Ishikawa (cell line): ENCODE measurements around the gene OR51B4.

Experiments used
- CEBPB ChIP-seq: IDR thresholded peaks from 2 replicates; pipeline ENCODE4 v1.6.1; 2012
- CREB1 ChIP-seq: IDR thresholded peaks from 2 replicates; pipeline ENCODE4 v1.6.1; 2012; ENCODE audit warnings: low read depth
- EGR1 ChIP-seq: IDR thresholded peaks from 2 replicates; pipeline ENCODE4 v1.6.1; 2012
- EP300 ChIP-seq: IDR thresholded peaks from 2 replicates; pipeline ENCODE4 v1.6.1; 2012; ENCODE audit warnings: borderline replicate concordance
- FOXM1 ChIP-seq: IDR thresholded peaks from 2 replicates; pipeline ENCODE4 v1.6.1; 2012; ENCODE audit warnings: low read depth, borderline replicate concordance
- NFIC ChIP-seq: IDR thresholded peaks from 2 replicates; pipeline ENCODE4 v1.6.1; 2012
- RAD21 ChIP-seq: IDR thresholded peaks from 2 replicates; pipeline ENCODE4 v1.6.1; 2012; ENCODE audit warnings: low read depth
- REST ChIP-seq: IDR thresholded peaks from 2 replicates; pipeline ENCODE4 v1.6.1; 2012; ENCODE audit warnings: low read depth, mild to moderate bottlenecking
- TAF1 ChIP-seq: IDR thresholded peaks from 2 replicates; pipeline ENCODE4 v1.6.1; 2012; ENCODE audit warnings: low read depth, mild to moderate bottlenecking
- TCF12 ChIP-seq: IDR thresholded peaks from 2 replicates; pipeline ENCODE4 v1.6.1; 2012; ENCODE audit warnings: low read depth
- TEAD4 ChIP-seq: IDR thresholded peaks from 2 replicates; pipeline ENCODE4 v1.6.1; 2012
- USF1 ChIP-seq: IDR thresholded peaks from 2 replicates; pipeline ENCODE4 v1.6.1; 2012
- YY1 ChIP-seq: IDR thresholded peaks from 2 replicates; pipeline ENCODE4 v1.6.1; 2012; ENCODE audit warnings: low read depth
- ZBTB7A ChIP-seq: IDR thresholded peaks from 2 replicates; pipeline ENCODE4 v1.6.1; 2012; ENCODE audit warnings: low read depth
- TF ChIP-seq, protein P1 (sequence below): IDR thresholded peaks from 2 replicates; pipeline ENCODE4 v1.6.1; 2012

The OR51B4 gene

DNA sequence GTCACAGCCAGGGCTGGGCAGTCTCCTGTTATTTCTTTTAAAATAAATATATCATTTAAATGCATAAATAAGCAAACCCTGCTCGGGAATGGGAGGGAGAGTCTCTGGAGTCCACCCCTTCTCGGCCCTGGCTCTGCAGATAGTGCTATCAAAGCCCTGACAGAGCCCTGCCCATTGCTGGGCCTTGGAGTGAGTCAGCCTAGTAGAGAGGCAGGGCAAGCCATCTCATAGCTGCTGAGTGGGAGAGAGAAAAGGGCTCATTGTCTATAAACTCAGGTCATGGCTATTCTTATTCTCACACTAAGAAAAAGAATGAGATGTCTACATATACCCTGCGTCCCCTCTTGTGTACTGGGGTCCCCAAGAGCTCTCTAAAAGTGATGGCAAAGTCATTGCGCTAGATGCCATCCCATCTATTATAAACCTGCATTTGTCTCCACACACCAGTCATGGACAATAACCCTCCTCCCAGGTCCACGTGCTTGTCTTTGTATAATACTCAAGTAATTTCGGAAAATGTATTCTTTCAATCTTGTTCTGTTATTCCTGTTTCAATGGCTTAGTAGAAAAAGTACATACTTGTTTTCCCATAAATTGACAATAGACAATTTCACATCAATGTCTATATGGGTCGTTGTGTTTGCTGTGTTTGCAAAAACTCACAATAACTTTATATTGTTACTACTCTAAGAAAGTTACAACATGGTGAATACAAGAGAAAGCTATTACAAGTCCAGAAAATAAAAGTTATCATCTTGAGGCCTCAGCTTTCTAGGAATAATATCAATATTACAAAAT, 13.4 kb downstream of the OR51B4 start:
- TF ChIP-seq ZBTB7A (no peak), REST (no peak), NFIC (no peak), TEAD4 (no peak), USF1 (no peak)

- TF ChIP-seq EGR1 = no peak
- TF ChIP-seq TEAD4 = no peak
- no peak for TF ChIP-seq CREB1
- TF ChIP-seq FOXM1 = no peak
- TF ChIP-seq REST = no peak
- TF ChIP-seq CEBPB = no peak
- no peak for TF ChIP-seq EP300
- no peak for TF ChIP-seq RAD21
- TF ChIP-seq, protein P1, sequence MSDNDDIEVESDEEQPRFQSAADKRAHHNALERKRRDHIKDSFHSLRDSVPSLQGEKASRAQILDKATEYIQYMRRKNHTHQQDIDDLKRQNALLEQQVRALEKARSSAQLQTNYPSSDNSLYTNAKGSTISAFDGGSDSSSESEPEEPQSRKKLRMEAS = no peak
- no peak for TF ChIP-seq TAF1
- no peak for TF ChIP-seq TCF12
- TF ChIP-seq ZBTB7A = no peak
- TF ChIP-seq YY1 = no peak
- no peak for TF ChIP-seq NFIC
These were observed 14.8 kb downstream of the OR51B4 start for GRCh38 chr11:5286901-5287300.

GRCh38 chr11:5286351-5286750, 15.4 kb downstream of the OR51B4 start:
- TF ChIP-seq FOXM1 (no peak), RAD21 (no peak), EP300 (no peak), USF1 (no peak), TAF1 (no peak), ZBTB7A (no peak), CREB1 (no peak), YY1 (no peak), CEBPB (no peak), EGR1 (no peak), TCF12 (no peak), TEAD4 (no peak)
- TF ChIP-seq, protein P1 = no peak

GRCh38 chr11:5285703-5286340, 15.9 kb downstream of the OR51B4 start:
- TF ChIP-seq TAF1 = no peak
- TF ChIP-seq EP300 = no peak
- TF ChIP-seq FOXM1 = no peak
- no peak for TF ChIP-seq EGR1
- TF ChIP-seq CREB1 = no peak
- TF ChIP-seq ZBTB7A = no peak
- TF ChIP-seq RAD21 = no peak
- TF ChIP-seq CEBPB = no peak
- TF ChIP-seq, protein P1 = no peak
- TF ChIP-seq YY1 = no peak
- TF ChIP-seq USF1 = no peak
- no peak for TF ChIP-seq TCF12
- TF ChIP-seq REST = no peak
- TF ChIP-seq NFIC = no peak
- TF ChIP-seq TEAD4 = no peak
